ENCODE results near the gene ZNF341. TPM values are rescaled to one million over a fixed set of nuclear protein-coding genes. Genes with fewer than 3 reads are reported as not detected.

ZNF341 gene
- 2.8 to 4.1 TPM (median 3.3 TPM) in 5 replicates for total RNA-seq (2022; extraction: Qiagen RNA extraction; ENCODE audit: low read depth)

GRCh38 chr20:33731693-33732165 is at the start of gene ZNF341:
Gene ZNF341, plus strand, starts transcription at chr20:33731996. Its CDS starts 26 bp downstream, at chr20:33732022.

GRCh38 chr20:33686100-33686983 is 45.5 kb upstream of the ZNF341 start, which contains the start of gene E2F1:
Gene E2F1, minus strand, starts transcription at chr20:33686385. Its CDS starts 121 bp downstream, at chr20:33686264.

GRCh38 chr20:33719989-33720709 is 11.6 kb upstream of the ZNF341 start, which contains the start of gene PXMP4:
Gene PXMP4, minus strand, starts transcription at chr20:33720310. Its CDS starts 103 bp downstream, at chr20:33720207.

GRCh38 chr20:33810885-33811775 is 79.3 kb downstream of the ZNF341 start, which contains the start of gene CHMP4B:
Gene CHMP4B, plus strand, starts transcription at chr20:33811348. Its CDS starts 121 bp downstream, at chr20:33811469.

Other genes starting within 250 kb of the ZNF341 start
- 3.9 to 6.7 TPM (median 5.9 TPM) in 5 replicates for gene CBFA2T2, start 241.9 kb upstream of the ZNF341 start, total RNA-seq (2022; extraction: Qiagen RNA extraction; ENCODE audit: low read depth)
- gene C20orf144, start 69.7 kb upstream of the ZNF341 start, total RNA-seq (2022; extraction: Qiagen RNA extraction; ENCODE audit: low read depth): 0.07 to 0.19 TPM (median 0.11 TPM) in 4 of 5 replicates, not detected in the other
- 0.06 to 0.07 TPM (median 0.06 TPM) in 3 of 5 replicates, not detected in the others for gene ACTL10, start 65.1 kb upstream of the ZNF341 start, total RNA-seq (2022; extraction: Qiagen RNA extraction; ENCODE audit: low read depth)
- gene NECAB3, start 57.6 kb upstream of the ZNF341 start, total RNA-seq (2022; extraction: Qiagen RNA extraction; ENCODE audit: low read depth): 8.0 to 12.7 TPM (median 12.3 TPM) in 5 replicates
- 21.9 to 27.7 TPM (median 25.6 TPM) in 5 replicates for gene E2F1, start 45.6 kb upstream of the ZNF341 start, total RNA-seq (2022; extraction: Qiagen RNA extraction; ENCODE audit: low read depth)
- gene PXMP4, start 11.7 kb upstream of the ZNF341 start, total RNA-seq (2022; extraction: Qiagen RNA extraction; ENCODE audit: low read depth): 4.9 to 6.8 TPM (median 5.4 TPM) in 5 replicates
- 145 to 159 TPM (median 155 TPM) in 5 replicates for gene CHMP4B, start 79.4 kb downstream of the ZNF341 start, total RNA-seq (2022; extraction: Qiagen RNA extraction; ENCODE audit: low read depth)